Ectodermal cell (in vitro differentiated cells): ENCODE data around the gene SEPTIN2.

Experiments
- H3K27ac ChIP-seq: 2 replicates; pipeline ENCODE4 v1.7.0; 2013; ENCODE audit warnings: mild to moderate bottlenecking, low read depth, low read length; ENCODE audit not compliant: insufficient read depth, poor library complexity, severe bottlenecking
- H3K27me3 ChIP-seq: 2 replicates; pipeline ENCODE4 v1.7.0; 2013; ENCODE audit warnings: mild to moderate bottlenecking, low read length; ENCODE audit not compliant: insufficient read depth, control insufficient read depth, poor library complexity, severe bottlenecking
- H3K36me3 ChIP-seq: one replicate; pipeline ENCODE4 v1.7.0; 2013; ENCODE audit warnings: low read length; ENCODE audit not compliant: control insufficient read depth, insufficient read depth
- H3K4me1 ChIP-seq: one replicate; pipeline ENCODE4 v1.7.0; 2013; ENCODE audit warnings: low read length; ENCODE audit not compliant: control insufficient read depth, insufficient read depth
- H3K4me3 ChIP-seq: 2 replicates; pipeline ENCODE4 v1.7.0; 2013; ENCODE audit warnings: low read depth, low read length, control low read depth; ENCODE audit not compliant: insufficient read depth
- H3K9me3 ChIP-seq: 2 replicates; pipeline ENCODE4 v1.7.0; 2013; ENCODE audit warnings: mild to moderate bottlenecking, low read length, moderate library complexity; ENCODE audit not compliant: control insufficient read depth
- WGBS, 2 experiments: methylation state at CpG; one replicate each; pipeline ENCODE4 v1.1.7; 2013; ENCODE audit warnings: missing lambda C conversion rate in 2 of 2; 5-methylcytosine and 5-hydroxymethylcytosine counted together

The SEPTIN2 gene

DNA sequence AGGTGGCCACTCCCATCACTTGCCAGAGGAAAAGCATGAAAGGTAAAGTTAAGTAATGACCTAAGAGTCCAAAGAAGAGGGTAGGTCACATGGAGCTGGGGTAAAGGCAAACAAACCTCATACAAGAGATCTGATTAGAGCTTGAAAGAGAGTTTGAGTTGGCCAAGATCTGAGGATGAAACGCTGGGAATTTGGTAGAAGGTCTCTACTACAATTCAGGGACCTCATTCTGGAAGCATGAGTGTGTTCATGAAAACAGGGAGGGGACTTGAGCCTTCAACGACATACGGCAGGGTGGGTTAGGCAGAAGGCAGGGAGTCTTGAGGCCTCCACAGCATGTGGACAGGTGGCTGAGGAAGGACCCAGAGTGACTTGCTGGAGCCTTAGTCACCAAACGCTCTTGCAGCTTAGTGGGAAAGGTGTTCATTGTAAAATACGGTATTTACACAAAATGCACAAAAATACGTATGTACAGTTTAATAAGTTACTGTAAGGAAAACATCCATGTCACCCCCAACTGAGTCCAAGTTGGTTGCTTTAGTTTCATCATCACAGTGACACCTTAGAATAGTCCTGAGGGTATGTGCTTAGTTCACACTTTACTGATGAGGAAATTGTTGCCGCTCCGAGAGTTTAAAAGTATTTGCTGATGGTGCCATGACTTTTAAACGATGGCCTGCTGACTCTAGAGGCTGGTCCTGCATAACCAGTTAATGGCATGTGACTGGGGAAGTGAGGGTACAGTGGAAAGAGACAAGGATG is 35.3 kb downstream of the SEPTIN2 start:
- Histone ChIP-seq H3K27ac (no peak overlapping the region), H3K36me3 (peaks cover 49% of the 10 kb centered on the region)

DNA sequence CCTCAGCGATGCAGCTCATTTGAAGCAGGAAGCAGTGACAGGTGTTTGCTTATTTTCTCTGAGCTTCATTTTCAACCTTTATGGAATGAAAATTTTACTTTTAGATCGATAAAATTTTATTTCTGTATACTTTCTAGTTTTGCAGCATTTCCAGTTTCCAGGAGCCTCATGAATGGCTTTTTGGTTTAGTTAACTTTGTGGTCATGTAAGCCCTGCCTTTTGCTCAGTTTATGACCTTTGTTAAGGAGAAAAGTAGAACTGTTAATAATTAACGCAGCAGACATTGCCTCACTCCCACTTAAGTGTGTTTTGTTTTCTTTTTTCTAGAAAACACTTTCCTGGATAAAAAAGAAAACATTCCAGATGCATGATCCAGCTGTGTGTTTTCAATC is 35.9 kb downstream of the SEPTIN2 start:
- Histone ChIP-seq H3K27me3 (no peaks in the 10 kb centered on the region), H3K27ac (no peak overlapping the region), H3K36me3 (peaks cover 44% of the 10 kb centered on the region), H3K4me3 (no peak overlapping the region), H3K9me3 (no peaks in the 10 kb centered on the region), H3K4me1 (peaks cover 6% of the 10 kb centered on the region)
- WGBS, 2 experiments, result 90 to 98% methylated on average over 2 to 3 of the region's 3 CpGs

More for the DNA sequence above, 35.3 kb downstream of the SEPTIN2 start:
- no peak overlapping the region for H3K4me3 ChIP-seq
- H3K4me1 ChIP-seq, result peaks cover 6% of the 10 kb centered on the region
- no peaks in the 10 kb centered on the region for H3K27me3 ChIP-seq
- 95 to 96% methylated on average over 9 of the region's 9 CpGs for WGBS, 2 experiments
- H3K9me3 ChIP-seq, result no peaks in the 10 kb centered on the region

DNA sequence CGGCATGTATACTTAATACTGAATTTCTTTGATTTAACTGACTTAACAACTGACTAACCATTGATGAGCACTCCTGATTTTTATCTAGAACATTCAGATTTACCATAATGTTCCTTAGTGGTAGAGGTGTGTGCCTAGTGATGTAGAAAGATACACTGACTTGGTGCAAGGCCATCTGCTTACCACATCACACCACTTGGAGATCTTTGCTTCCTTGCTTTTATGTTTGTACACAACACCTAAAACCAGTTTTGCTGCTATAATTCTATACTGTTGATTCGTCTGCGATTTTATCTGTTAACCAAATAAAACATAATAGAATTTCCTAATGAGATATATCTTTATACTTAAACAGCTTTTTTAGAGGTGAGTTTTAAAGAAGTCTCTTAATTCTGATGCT is 36.5 kb downstream of the SEPTIN2 start:
- Histone ChIP-seq H3K4me1 (peaks cover 6% of the 10 kb centered on the region), H3K9me3 (no peaks in the 10 kb centered on the region), H3K4me3 (no peak overlapping the region), H3K27ac (no peak overlapping the region), H3K27me3 (no peaks in the 10 kb centered on the region), H3K36me3 (peaks cover 38% of the 10 kb centered on the region)
- WGBS, 2 experiments, result 89 to 100% methylated on average over 1 to 3 of the region's 3 CpGs

DNA sequence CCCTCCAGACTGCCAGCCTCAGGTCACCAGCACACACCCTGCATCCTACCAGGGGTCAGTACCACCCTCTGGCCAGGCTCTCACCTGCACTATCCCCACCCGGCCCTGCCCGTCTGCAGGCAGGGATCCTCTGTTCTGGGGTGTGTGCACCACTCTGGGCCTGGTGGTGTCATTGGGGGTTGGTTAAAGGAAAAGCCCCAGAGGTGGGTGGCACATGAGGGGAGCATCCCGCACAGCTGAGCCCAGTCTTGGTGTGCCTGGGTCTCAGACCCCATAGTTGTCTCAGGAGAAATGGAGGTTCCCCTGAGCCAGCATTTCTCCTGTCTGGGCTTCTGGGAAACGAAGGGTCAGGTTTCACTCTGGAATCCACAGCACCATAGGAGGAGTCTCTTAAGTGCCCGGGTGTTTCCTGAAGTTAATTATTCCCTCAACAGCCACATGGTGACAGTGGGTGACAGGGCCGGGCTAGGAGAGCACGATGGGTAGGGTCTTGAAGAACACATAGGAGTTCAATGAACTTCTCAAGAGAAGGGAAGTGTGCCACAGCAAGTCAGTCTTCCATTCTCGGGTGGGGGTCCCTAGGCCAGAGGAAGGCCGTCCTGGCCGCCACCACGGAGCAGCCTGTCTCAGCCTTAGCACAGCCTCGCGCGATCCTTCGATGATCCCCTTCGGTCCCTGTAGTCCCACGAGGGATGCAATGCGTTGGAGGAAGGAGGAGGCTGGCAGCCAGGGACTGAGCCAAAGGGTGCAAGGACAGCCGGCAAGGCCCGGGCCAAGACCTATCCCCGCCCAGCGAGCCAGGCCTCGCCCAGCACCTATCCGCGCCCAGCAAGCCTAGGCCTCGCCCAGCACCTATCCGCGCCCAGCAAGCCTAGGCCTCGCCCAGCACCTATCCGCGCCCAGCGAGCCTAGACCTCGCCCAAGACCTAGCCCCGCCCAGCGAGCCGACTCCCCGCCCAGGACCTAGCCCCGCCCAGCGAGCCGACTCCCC is 39.2 kb downstream of the SEPTIN2 start:
- H3K4me1 ChIP-seq, result peaks cover 6% of the 10 kb centered on the region
- WGBS, 2 experiments, result 19 to 23% methylated on average over 32 to 33 of the region's 40 CpGs
- no peaks in the 10 kb centered on the region for H3K27me3 ChIP-seq
- peaks cover 20% of the 10 kb centered on the region for H3K36me3 ChIP-seq
- peak overlapping the region; percentile 86 for H3K27ac ChIP-seq
- H3K9me3 ChIP-seq, result no peaks in the 10 kb centered on the region
- peak overlapping the region; percentile 30 for H3K4me3 ChIP-seq

DNA sequence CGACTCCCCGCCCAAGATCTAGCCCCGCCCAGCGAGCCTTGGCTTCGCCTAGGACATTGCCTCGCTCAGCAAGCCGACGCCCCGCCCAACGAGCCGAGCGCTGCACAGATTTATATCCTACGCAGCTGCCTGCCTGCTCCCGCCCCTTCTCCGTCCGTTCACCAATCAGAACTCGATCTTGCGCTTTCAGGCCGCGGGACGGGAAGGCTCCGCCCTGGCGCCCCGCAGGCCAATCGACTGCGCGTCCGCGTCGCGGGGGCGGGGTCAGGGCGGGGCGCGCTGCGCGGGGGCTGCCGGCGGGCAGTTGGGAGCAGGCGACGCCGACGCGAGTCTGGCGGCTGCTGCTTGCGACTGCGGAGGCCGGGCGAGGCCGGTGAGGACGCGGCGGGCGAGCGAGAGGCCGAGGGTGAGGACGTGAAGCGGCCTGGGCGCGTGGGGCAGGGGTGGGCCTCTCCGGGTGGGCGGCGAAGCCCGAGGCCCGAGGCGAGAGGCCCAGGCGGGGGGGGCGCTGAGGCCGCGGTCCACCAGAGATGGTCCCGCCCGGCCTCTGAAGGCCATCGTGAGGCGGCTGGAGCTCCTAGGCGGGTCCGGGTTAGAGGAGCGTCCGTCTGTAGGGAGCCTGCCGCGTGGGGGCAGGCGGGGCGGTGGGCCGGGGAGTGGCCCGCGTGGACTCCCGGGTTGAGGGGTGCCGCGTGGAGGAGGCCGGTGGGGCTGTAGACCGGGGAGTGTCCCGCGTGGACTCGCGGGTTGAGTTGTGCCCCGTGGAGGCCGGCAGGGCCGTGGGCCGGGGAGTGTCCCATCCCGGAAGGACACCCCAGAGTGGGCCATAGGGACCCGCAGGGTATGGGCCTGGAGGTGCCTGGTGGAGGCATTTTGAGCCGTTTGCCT is 40.5 kb downstream of the SEPTIN2 start, which contains the start of gene FARP2:
Gene FARP2 (plus strand): TSS at position 303 of the 888 bp plus-strand sequence. CDS start 16,823 bp downstream, outside the sequence.
- whole genome bisulfite sequencing, 2 experiments, result 1% methylated on average over 101 of the region's 101 CpGs
- Histone ChIP-seq H3K27ac (peak within 1 kb of the TSS; percentile 86), H3K4me1 (peaks cover 6% of the 10 kb centered on the region), H3K27me3 (no peaks in the 10 kb centered on the region), H3K9me3 (no peaks in the 10 kb centered on the region), H3K4me3 (peak within 1 kb of the TSS; percentile 86), H3K36me3 (peaks cover 10% of the 10 kb centered on the region)

DNA sequence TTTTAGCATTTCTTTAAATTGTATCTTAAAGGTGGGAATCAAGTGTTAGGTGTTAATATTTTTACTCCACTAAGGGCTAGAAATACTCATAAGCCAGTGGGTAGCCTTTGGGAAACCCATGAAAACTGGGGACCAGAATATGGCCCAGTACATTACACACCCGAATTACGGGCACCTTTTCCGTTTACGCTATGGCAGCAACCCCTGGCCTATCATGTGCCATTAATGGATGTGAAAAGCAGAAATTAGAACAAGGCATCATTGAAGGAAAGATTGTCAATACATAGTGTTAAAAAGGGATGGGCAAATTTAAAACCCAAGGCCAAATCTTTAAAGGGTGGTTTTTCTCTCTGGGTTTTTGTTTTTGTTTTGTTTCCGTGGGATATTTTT is 41.1 kb downstream of the SEPTIN2 start:
- H3K27me3 ChIP-seq, result no peaks in the 10 kb centered on the region
- no peaks in the 10 kb centered on the region for H3K9me3 ChIP-seq
- peaks cover 7% of the 10 kb centered on the region for H3K36me3 ChIP-seq
- H3K4me1 ChIP-seq, result peaks cover 6% of the 10 kb centered on the region
- no peak overlapping the region for H3K27ac ChIP-seq
- H3K4me3 ChIP-seq, result peak overlapping the region; percentile 86
- WGBS, 2 experiments, result 65 to 68% methylated on average over 5 of the region's 5 CpGs

DNA sequence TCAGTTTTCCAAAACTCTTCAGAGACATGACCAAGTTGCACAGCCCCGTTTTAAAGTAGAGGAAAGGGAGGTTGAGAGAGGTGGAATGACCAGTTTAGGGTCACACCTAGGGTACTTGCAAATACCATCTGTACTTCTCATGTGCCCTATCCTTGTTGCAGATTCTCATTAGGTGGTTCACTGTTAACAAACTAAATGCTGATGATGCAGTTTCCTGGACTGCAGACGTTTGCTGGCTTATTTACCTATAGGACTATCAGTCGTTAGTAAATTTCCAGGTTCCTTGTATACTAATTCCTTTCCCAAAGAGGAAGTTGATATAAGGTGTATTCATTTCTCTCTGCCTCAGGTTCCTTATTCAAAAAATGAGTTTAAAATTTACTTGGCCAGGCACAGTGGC is 41.8 kb downstream of the SEPTIN2 start:
- no peak overlapping the region for H3K4me3 ChIP-seq
- 78 to 91% methylated on average over 3 of the region's 3 CpGs for WGBS, 2 experiments
- no peaks in the 10 kb centered on the region for H3K27me3 ChIP-seq
- no peak overlapping the region for H3K27ac ChIP-seq
- peaks cover 7% of the 10 kb centered on the region for H3K4me1 ChIP-seq
- H3K9me3 ChIP-seq, result no peaks in the 10 kb centered on the region
- H3K36me3 ChIP-seq, result peaks cover 3% of the 10 kb centered on the region

DNA sequence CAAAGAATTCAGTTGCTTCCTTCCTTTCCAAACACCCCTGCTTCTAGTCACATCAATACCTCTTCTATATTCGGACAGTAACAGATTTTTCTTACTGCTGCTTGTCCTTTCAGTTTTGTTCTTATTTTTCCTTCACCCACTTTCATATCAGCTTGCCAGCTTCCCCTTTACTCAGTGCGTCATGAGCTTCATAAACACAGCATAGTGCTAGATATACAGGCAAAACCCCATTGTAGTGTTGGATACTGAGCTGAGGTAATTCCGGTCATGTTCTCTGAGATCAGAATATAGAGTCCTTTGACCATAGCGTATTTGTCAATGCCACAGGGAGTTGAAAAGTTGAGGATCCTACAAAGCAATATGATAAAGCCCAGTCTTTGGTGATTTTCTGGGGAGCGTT is 42.7 kb downstream of the SEPTIN2 start:
- H3K36me3 ChIP-seq, result peaks cover 3% of the 10 kb centered on the region
- H3K9me3 ChIP-seq, result no peaks in the 10 kb centered on the region
- WGBS, 2 experiments, result 96 to 97% methylated on average over 4 to 5 of the region's 5 CpGs
- no peak overlapping the region for H3K4me3 ChIP-seq
- H3K27me3 ChIP-seq, result no peaks in the 10 kb centered on the region
- H3K4me1 ChIP-seq, result peaks cover 13% of the 10 kb centered on the region
- no peak overlapping the region for H3K27ac ChIP-seq

DNA sequence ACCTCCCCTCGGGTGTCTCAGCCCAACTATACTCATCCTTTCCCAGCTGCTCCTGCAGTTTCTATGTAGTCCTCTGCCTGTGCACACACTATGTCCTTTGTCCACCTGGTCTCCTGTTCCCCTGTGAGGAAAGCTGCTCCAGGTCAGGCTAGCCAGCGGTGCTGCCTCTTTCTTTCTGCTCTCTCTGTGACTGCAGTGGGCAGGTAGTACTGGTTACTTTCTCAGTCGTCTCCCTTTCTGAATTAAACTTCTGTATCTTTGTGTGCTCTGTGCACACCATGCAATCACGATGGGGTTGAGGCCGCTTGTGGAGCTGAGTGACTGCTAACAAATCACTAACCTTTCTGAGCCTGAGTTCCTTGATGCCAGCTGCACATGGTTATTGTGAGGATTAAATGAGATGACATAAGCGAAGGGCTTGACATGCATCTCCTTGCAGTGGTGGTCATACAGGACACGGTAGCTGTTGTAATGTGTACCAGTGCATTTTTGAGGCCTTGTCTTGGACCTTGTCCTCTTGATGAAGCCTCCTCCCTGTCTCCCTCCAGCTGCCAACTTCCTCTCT is 43.8 kb downstream of the SEPTIN2 start:
- peaks cover 2% of the 10 kb centered on the region for H3K36me3 ChIP-seq
- no peak overlapping the region for H3K4me3 ChIP-seq
- peaks cover 15% of the 10 kb centered on the region for H3K4me1 ChIP-seq
- H3K27ac ChIP-seq, result no peak overlapping the region
- 95% methylated on average over 7 of the region's 7 CpGs for WGBS, 2 experiments
- H3K9me3 ChIP-seq, result no peaks in the 10 kb centered on the region
- no peaks in the 10 kb centered on the region for H3K27me3 ChIP-seq
